ENCODE data around the gene GAS2L1. TPM values are rescaled to one million over a fixed set of nuclear protein-coding genes. Genes with fewer than 3 reads are reported as not detected.
A peak's percentile ranks its signal among the peaks of the same experiment; 100 is the strongest.

GAS2L1 gene
- total and polyA plus RNA-seq, 11 donors: 12.0 to 48.3 (median 18.0) TPM

DNA sequence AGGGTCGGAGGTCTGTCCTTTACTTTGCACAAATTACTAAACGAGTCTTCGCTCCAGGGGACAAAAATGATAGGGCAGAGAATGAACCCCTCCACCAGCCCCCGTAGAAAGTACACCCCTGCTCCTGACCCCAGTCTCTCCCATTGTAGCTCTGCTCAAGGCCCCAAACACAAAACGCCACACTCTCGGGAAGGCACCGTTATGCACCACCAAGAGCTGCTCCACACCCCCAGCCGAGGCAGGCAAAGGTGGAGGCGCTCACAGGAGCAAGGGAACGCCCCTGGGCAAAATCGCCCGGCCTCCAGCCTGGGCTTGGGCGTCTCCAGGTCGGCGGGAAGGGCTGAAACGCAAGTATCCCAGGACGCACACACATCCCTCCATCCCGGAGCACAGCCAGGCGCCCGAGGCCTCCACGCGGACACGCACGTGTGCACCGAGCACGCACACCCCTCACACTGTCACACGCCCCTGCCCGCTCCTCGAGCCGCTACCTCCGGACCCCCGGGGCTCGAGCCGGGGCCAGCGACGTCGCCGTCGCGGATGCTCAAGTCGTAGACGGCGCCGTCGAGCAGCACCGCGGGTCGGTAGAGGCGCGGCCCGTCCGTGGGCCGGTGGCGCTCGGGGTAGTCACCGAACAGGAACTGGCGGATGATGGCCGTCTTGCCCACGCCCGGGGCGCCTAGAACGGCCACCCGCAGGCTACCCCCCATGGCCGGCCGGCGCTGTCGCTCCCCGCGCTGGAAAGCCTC is 8.3 kb downstream of the GAS2L1 start:
- peak overlapping the region in 1 of 12 donors; percentile 9 for H3K27ac ChIP-seq
- TF ChIP-seq, protein P1, sequence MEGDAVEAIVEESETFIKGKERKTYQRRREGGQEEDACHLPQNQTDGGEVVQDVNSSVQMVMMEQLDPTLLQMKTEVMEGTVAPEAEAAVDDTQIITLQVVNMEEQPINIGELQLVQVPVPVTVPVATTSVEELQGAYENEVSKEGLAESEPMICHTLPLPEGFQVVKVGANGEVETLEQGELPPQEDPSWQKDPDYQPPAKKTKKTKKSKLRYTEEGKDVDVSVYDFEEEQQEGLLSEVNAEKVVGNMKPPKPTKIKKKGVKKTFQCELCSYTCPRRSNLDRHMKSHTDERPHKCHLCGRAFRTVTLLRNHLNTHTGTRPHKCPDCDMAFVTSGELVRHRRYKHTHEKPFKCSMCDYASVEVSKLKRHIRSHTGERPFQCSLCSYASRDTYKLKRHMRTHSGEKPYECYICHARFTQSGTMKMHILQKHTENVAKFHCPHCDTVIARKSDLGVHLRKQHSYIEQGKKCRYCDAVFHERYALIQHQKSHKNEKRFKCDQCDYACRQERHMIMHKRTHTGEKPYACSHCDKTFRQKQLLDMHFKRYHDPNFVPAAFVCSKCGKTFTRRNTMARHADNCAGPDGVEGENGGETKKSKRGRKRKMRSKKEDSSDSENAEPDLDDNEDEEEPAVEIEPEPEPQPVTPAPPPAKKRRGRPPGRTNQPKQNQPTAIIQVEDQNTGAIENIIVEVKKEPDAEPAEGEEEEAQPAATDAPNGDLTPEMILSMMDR (IDR thresholded peaks at IDR 0.05): no peak
- TF ChIP-seq POLR2A (IDR thresholded peaks at IDR 0.05): no peak
- peaks cover 9 to 60% (median 45%) of the 10 kb centered on the region in 12 donors for H3K4me1 ChIP-seq
- peaks cover 0 to 13% (median 0%) of the 10 kb centered on the region in 9 donors for H3K36me3 ChIP-seq
- WGBS, 4 donors: 3 to 11% (median 5%) methylated on average over 15 to 69 of the region's 69 CpGs
- ATAC-seq (no peak), DNase-seq (peak in 2 of 5 donors; percentile 24 to 64)
- H3K9me3 ChIP-seq: no peaks in the 10 kb centered on the region
- intact Hi-C loops (cut with DNase I): loop anchor here in 1 of 10 donors (2.0 kb wide), 1 partner anchor 46 kb away; the partner anchor contains the start of gene EWSR1
- peaks cover 4 to 36% (median 17%) of the 10 kb centered on the region in 9 donors for H3K27me3 ChIP-seq
- peak overlapping the region in 11 of 12 donors; percentile 28 to 63 (median 48) for H3K4me3 ChIP-seq

DNA sequence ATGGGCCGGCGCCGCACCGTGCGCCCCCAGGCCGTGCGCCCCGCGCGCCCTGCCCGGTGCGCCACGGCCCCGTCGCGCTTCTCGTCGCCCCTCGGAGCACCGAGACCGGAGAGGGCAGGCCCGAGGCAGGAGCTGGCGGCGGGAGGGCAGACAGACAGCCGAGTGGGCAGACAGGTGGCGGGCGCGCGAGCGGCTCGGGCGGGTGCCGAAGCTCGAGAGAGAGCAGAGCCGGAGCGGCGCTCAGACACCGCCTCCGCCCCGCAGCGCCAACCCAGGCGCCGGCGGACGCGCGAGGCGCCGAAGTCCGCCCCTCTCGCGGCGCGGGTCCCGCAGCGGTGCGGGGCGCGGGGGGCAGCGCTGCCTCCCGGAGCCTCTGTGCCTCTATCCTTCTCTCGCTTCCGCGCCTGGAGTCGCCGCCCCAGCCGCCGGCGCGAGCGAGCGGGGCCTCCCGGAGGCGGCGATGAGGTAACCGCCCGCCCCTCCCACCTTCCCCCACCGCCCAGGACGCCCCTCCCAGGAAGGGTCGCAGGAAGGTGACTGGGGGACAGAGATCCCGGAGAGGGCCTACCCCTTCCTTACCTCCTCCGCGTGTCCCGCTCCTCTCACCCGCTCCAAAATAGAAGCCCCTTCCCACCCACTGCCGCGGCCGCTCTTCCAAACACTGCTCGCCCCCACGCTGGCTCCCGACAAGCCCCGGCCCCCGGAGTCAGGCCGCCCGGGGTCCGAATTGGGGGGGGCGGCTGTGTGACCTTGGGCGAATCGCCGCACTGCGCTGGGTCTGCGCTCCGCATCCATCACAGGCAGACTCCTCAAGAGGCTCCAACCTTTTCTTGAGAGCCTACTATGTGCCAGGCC is 9.1 kb downstream of the GAS2L1 start, which contains the start of gene RASL10A:
TSS of gene RASL10A (minus strand) at position 412 of the 855 bp plus-strand sequence. CDS start 451 bp downstream, outside the sequence.
- Histone ChIP-seq H3K4me3 (peak within 1 kb of the TSS; percentile 28 to 63 (median 47)), H3K4me1 (peaks cover 4 to 52% (median 37%) of the 10 kb centered on the region in 12 donors), H3K9me3 (no peaks in the 10 kb centered on the region), H3K27me3 (peaks cover 4 to 36% (median 17%) of the 10 kb centered on the region in 9 donors), H3K36me3 (peaks cover 0 to 13% (median 0%) of the 10 kb centered on the region in 9 donors), H3K27ac (peak within 1 kb of the TSS in 1 of 12 donors; percentile 9)
- 4 to 15% (median 6%) methylated on average over 24 to 103 of the region's 103 CpGs for WGBS, 4 donors
- TF ChIP-seq, protein P1 (IDR thresholded peaks at IDR 0.05): no peak
- TF ChIP-seq POLR2A (IDR thresholded peaks at IDR 0.05): no peak
- intact Hi-C loops (cut with DNase I): loop anchor here in 1 of 10 donors (2.0 kb wide), 1 partner anchor 47 kb away; the partner anchor contains the start of gene EWSR1
- ATAC-seq: no peak
- peak in 2 of 5 donors; percentile 20 to 62 for DNase-seq

DNA sequence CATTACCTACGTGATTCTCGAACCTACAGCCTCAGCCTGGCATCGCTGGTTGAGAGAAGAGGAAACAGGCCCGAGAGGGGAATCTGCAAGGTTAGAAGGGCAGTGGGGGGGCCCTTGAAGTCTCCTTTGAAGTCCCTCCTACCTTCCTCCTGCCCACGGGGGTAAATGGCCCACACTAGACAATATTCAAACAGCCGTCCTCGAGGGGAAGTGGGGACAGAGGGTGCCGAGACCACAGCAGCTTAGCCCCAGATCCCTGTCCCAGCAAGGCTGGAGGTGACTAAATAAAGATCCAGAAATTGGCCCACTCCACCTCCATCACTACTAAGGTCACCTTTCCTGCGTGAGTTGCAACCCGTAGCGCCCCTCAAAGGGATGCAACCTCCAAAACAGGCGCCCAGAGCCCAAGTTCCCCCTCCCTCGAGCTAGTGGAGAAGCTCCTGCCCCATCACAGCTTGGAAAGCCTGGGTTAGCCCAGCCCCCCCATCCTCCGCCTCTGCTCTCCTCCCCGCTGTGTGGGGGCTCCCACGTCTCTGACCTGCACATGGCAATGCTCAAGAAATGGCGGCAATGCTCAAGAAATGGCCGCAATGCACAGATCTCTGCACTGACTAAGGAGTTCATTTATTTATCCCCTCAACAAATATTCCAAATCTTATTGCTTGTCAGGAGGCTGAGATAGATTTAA is 9.8 kb downstream of the GAS2L1 start:
- Histone ChIP-seq H3K9me3 (no peaks in the 10 kb centered on the region), H3K4me1 (peaks cover 2 to 44% (median 31%) of the 10 kb centered on the region in 12 donors), H3K27me3 (peaks cover 4 to 36% (median 17%) of the 10 kb centered on the region in 9 donors), H3K4me3 (peak overlapping the region in 1 of 12 donors; percentile 56), H3K27ac (no peak overlapping the region), H3K36me3 (peaks cover 0 to 13% (median 0%) of the 10 kb centered on the region in 9 donors)
- no peak for ATAC-seq
- DNase-seq: peak in 2 of 5 donors; percentile 19 to 36
- intact Hi-C loops (cut with DNase I): no loop called here
- WGBS, 4 donors: 64 to 78% (median 69%) methylated on average over 16 to 18 of the region's 18 CpGs
- TF ChIP-seq, protein P1 (IDR thresholded peaks at IDR 0.05): no peak
- TF ChIP-seq POLR2A (IDR thresholded peaks at IDR 0.05): no peak

All from heart left ventricle (tissue), 16 donors.